Cerebellar cortex (tissue), 1 donor: ENCODE measurements around the gene OGN.

ENCODE experiments used
- DNase-seq: peaks from one replicate; pipeline ENCODE4 v3.0.0-alpha.2; 2015; ENCODE audit warnings: low spot score

The OGN gene

DNA sequence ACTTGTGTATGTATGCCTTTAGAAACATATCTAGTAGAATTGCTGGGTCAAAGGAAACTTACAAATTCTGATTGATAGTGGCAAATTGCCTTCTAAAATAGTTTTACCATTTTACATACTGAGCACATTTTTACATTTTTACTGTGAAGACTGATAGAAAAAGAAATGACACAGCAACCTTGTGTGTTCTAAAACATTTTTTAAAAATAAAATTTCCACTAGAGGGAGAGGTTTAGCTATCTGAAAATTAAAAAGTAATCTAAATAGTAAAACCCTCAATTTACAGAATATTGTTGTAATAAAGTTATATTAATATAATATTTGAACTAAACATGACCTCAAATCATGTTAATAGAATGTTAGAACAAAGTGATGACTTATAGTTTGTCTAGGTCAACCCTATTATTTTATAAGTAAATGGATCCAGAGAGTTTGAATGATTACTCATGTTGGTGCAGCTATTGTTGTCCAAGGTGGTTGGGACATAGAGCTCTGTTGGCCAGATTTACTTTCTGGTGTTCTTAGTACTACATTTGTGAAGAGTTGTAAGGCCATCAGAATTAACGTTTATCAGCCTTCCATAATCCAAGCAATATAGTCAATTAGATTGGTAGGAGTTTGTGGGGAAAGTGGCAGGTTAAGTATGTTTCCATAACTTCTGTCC is 61.4 kb downstream of the OGN start:
- no peak for DNase-seq

GRCh38 chr9:92341578-92341977 is 62.8 kb downstream of the OGN start:
- no peak for DNase-seq

GRCh38 chr9:92333282-92333634 is 71.1 kb downstream of the OGN start:
- DNase-seq: no peak
